SU-DHL-6 (cell line): Measurements from ENCODE around the gene MRPS14.

ENCODE experiments used
- H2AFZ ChIP-seq: fragments of 200-600 bp; sonication (generic); 2 replicates; pipeline ENCODE4 v1.6.1; 2014; ENCODE audit warnings: low read depth, mild to moderate bottlenecking, moderate library complexity, mixed read lengths, antibody characterized with exemption, low read length; ENCODE audit not compliant: severe bottlenecking
- H3F3A ChIP-seq: fragments of 200-600 bp; shearing (Covaris generic); 2 replicates; pipeline ENCODE4 v1.6.0; 2016; ENCODE audit warnings: antibody characterized with exemption, mild to moderate bottlenecking; ENCODE audit not compliant: insufficient read depth
- H3K27ac ChIP-seq: fragments of 200-600 bp; sonication (generic); 2 replicates; pipeline ENCODE4 v1.5.1; 2016; ENCODE audit warnings: low read depth, mild to moderate bottlenecking, low read length, moderate library complexity, mixed read lengths
- H3K27me3 ChIP-seq: fragments of 200-600 bp; sonication (generic), shearing (Covaris generic); 2 replicates; pipeline ENCODE4 v1.6.0; 2014; ENCODE audit warnings: mild to moderate bottlenecking, low read length
- H3K36me3 ChIP-seq: fragments of 200-600 bp; sonication (generic); 2 replicates; pipeline ENCODE4 v1.6.1; 2014; ENCODE audit warnings: mild to moderate bottlenecking, low read length, mixed read lengths
- H3K4me2 ChIP-seq: fragments of 300-600, 200-600 bp; shearing (Covaris generic), sonication (generic); 2 replicates; pipeline ENCODE4 v1.6.0; 2014; ENCODE audit warnings: low read length, low read depth, mild to moderate bottlenecking; ENCODE audit not compliant: poor library complexity, severe bottlenecking
- H3K4me3 ChIP-seq: fragments of 200-600 bp; sonication (generic); 2 replicates; pipeline ENCODE4 v1.5.1; 2014; ENCODE audit warnings: antibody characterized with exemption, low read length, mild to moderate bottlenecking, mixed read lengths; ENCODE audit not compliant: insufficient read depth, poor library complexity, severe bottlenecking
- H3K79me2 ChIP-seq: fragments of 200-600 bp; sonication (generic); 2 replicates; pipeline ENCODE4 v1.6.1; 2014; ENCODE audit warnings: mild to moderate bottlenecking, low read length, moderate library complexity; ENCODE audit not compliant: insufficient read depth
- H3K9ac ChIP-seq: fragments of 200-600 bp; sonication (generic); 2 replicates; pipeline ENCODE4 v1.7.0; 2014; ENCODE audit warnings: mild to moderate bottlenecking, low read length
- H3K9me2 ChIP-seq: fragments of 200-600 bp; sonication (generic); replicated peaks from 2 replicates; pipeline ENCODE4 v1.6.1; 2014; ENCODE audit warnings: low read length; ENCODE audit not compliant: insufficient read depth
- H3K9me3 ChIP-seq: fragments of 200-600 bp; sonication (generic); 2 replicates; pipeline ENCODE4 v1.6.1; 2014; ENCODE audit warnings: low read length, mixed read lengths; ENCODE audit not compliant: insufficient read depth
- H4K20me1 ChIP-seq: fragments of 200-600 bp; sonication (generic); 2 replicates; pipeline ENCODE4 v1.6.1; 2014; ENCODE audit warnings: low read depth, mild to moderate bottlenecking, antibody characterized with exemption, low read length, moderate library complexity, mixed read lengths
- CTCF ChIP-seq: fragments of 200-600 bp; sonication (generic); IDR thresholded peaks from one replicate; pipeline ENCODE4 v1.5.1; 2017; ENCODE audit warnings: antibody characterized with exemption, mild to moderate bottlenecking, low read length, moderate library complexity; ENCODE audit not compliant: insufficient read depth, poor library complexity, severe bottlenecking
- EZH2phosphoT487 ChIP-seq: fragments of 200-600 bp; sonication (generic), shearing (Covaris generic); conservative IDR thresholded peaks from 2 replicates; pipeline ENCODE4 v1.6.1; 2018; ENCODE audit warnings: mild to moderate bottlenecking, antibody characterized with exemption, low read length, moderate library complexity, mixed read lengths

MRPS14 gene

GRCh38 chr1:174995916-174996315, 27.3 kb downstream of the MRPS14 start:
- Histone ChIP-seq H3K27me3 (no peaks in the 10 kb centered on the region), H3K9ac (no peak overlapping the region), H3K79me2 (peaks cover 10% of the 10 kb centered on the region), H4K20me1 (no peaks in the 10 kb centered on the region), H3K36me3 (peaks cover 26% of the 10 kb centered on the region; the same call in 1 of the 2 replicates), H3K9me2 (no peaks in the 10 kb centered on the region), H3K27ac (no peak overlapping the region), H2AFZ (no peak overlapping the region), H3K4me3 (no peak overlapping the region), H3K4me2 (no peak overlapping the region), H3F3A (peaks cover 41% of the 10 kb centered on the region), H3K9me3 (no peaks in the 10 kb centered on the region)
- TF ChIP-seq EZH2phosphoT487 = no peak
- TF ChIP-seq CTCF = no peak

- Histone ChIP-seq H4K20me1 (no peaks in the 10 kb centered on the region), H3K9me3 (no peaks in the 10 kb centered on the region), H2AFZ (no peak overlapping the region), H3F3A (peaks cover 41% of the 10 kb centered on the region), H3K4me3 (no peak overlapping the region), H3K27me3 (no peaks in the 10 kb centered on the region), H3K36me3 (peaks cover 29% of the 10 kb centered on the region; the same call in 1 of the 2 replicates), H3K79me2 (peaks cover 2% of the 10 kb centered on the region), H3K27ac (no peak overlapping the region), H3K9me2 (no peaks in the 10 kb centered on the region), H3K4me2 (no peak overlapping the region), H3K9ac (no peak overlapping the region)
- TF ChIP-seq CTCF (no peak), EZH2phosphoT487 (no peak)
Measured at GRCh38 chr1:174995121-174995520, 28.1 kb downstream of the MRPS14 start.

- Histone ChIP-seq H3K4me2 (no peak overlapping the region), H4K20me1 (no peaks in the 10 kb centered on the region), H3K4me3 (no peak overlapping the region), H2AFZ (no peak overlapping the region), H3F3A (peaks cover 22% of the 10 kb centered on the region), H3K27ac (no peak overlapping the region), H3K27me3 (no peaks in the 10 kb centered on the region), H3K9me2 (no peaks in the 10 kb centered on the region), H3K79me2 (no peaks in the 10 kb centered on the region), H3K36me3 (peaks cover 23% of the 10 kb centered on the region; the same call in 1 of the 2 replicates), H3K9ac (no peak overlapping the region), H3K9me3 (no peaks in the 10 kb centered on the region)
- no peak for TF ChIP-seq CTCF
- no peak for TF ChIP-seq EZH2phosphoT487
Measured at GRCh38 chr1:174991473-174991872, 31.8 kb downstream of the MRPS14 start.
